ENCODE results near the gene FGD3.

GRCh38 chr9:92983984-92984589, 36.8 kb downstream of the FGD3 start:
- TF ChIP-seq, protein P1, sequence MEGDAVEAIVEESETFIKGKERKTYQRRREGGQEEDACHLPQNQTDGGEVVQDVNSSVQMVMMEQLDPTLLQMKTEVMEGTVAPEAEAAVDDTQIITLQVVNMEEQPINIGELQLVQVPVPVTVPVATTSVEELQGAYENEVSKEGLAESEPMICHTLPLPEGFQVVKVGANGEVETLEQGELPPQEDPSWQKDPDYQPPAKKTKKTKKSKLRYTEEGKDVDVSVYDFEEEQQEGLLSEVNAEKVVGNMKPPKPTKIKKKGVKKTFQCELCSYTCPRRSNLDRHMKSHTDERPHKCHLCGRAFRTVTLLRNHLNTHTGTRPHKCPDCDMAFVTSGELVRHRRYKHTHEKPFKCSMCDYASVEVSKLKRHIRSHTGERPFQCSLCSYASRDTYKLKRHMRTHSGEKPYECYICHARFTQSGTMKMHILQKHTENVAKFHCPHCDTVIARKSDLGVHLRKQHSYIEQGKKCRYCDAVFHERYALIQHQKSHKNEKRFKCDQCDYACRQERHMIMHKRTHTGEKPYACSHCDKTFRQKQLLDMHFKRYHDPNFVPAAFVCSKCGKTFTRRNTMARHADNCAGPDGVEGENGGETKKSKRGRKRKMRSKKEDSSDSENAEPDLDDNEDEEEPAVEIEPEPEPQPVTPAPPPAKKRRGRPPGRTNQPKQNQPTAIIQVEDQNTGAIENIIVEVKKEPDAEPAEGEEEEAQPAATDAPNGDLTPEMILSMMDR (conservative IDR thresholded peaks at IDR 0.05; ENCODE audit: low read depth, low read length), result no peak
- no peak for TF ChIP-seq EZH2 (IDR thresholded peaks at IDR 0.05; ENCODE audit: borderline replicate concordance, low read depth, low read length, poor library complexity, severe bottlenecking)

Data from A673 (cell line).